Keratinocyte (primary cell): Measurements from ENCODE around the gene PLA2G6.

ENCODE experiments used
- CTCF ChIP-seq, 3 experiments: IDR thresholded peaks in 1 of 3; conservative IDR thresholded peaks in 1 of 3; optimal IDR thresholded peaks in 1 of 3; 2 replicates in 2 of 3; 3 replicates in 1 of 3; pipeline versions ENCODE3 to v1.5.1; 2011; ENCODE audit warnings: low read length in 3 of 3, mild to moderate bottlenecking in 3 of 3, moderate library complexity in 2 of 3, control low read depth in 1 of 3, inconsistent platforms in 1 of 3; ENCODE audit not compliant: insufficient read depth in 2 of 3; ENCODE audit errors: extremely low read depth in 1 of 3
- EZH2 ChIP-seq: IDR thresholded peaks from one replicate; pipeline ENCODE4 v1.6.1; 2012; ENCODE audit warnings: inconsistent platforms, mild to moderate bottlenecking, low read length, moderate library complexity

- TF ChIP-seq CTCF (optimal IDR thresholded peaks at IDR 0.05 in 1 of 3, IDR thresholded peaks at IDR 0.05 in 1 of 3, conservative IDR thresholded peaks at IDR 0.05 in 1 of 3; ENCODE audit: extremely low read depth in 1 of 3, insufficient read depth in 2 of 3, low read length in 3 of 3) (no peak), EZH2 (no peak)
Measured at GRCh38 chr22:38212442-38212841, 30.8 kb upstream of the PLA2G6 start.
